GM19395 (cell line): Measurements from ENCODE around the gene PBXIP1.

Source experiments
- ATAC-seq: cut with Tn5 transposase; IDR thresholded peaks from one replicate; pipeline ENCODE4 v1.9.1; 2021; ENCODE audit warnings: mild to moderate bottlenecking, moderate library complexity; ENCODE audit not compliant: unreplicated experiment

The PBXIP1 gene, protein sequence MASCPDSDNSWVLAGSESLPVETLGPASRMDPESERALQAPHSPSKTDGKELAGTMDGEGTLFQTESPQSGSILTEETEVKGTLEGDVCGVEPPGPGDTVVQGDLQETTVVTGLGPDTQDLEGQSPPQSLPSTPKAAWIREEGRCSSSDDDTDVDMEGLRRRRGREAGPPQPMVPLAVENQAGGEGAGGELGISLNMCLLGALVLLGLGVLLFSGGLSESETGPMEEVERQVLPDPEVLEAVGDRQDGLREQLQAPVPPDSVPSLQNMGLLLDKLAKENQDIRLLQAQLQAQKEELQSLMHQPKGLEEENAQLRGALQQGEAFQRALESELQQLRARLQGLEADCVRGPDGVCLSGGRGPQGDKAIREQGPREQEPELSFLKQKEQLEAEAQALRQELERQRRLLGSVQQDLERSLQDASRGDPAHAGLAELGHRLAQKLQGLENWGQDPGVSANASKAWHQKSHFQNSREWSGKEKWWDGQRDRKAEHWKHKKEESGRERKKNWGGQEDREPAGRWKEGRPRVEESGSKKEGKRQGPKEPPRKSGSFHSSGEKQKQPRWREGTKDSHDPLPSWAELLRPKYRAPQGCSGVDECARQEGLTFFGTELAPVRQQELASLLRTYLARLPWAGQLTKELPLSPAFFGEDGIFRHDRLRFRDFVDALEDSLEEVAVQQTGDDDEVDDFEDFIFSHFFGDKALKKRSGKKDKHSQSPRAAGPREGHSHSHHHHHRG

GRCh38 chr1:154955718-154956543, at the start of gene PBXIP1:
Gene PBXIP1 (minus strand): TSS chr1:154956099. CDS start chr1:154953721, 2,378 bp downstream.
- peak; percentile 69 for ATAC-seq

GRCh38 chr1:155005076-155006011, 49.4 kb upstream of the PBXIP1 start:
- ATAC-seq: no peak

- no peak for ATAC-seq
These were observed 48.6 kb upstream of the PBXIP1 start for GRCh38 chr1:155004352-155005075.

DNA sequence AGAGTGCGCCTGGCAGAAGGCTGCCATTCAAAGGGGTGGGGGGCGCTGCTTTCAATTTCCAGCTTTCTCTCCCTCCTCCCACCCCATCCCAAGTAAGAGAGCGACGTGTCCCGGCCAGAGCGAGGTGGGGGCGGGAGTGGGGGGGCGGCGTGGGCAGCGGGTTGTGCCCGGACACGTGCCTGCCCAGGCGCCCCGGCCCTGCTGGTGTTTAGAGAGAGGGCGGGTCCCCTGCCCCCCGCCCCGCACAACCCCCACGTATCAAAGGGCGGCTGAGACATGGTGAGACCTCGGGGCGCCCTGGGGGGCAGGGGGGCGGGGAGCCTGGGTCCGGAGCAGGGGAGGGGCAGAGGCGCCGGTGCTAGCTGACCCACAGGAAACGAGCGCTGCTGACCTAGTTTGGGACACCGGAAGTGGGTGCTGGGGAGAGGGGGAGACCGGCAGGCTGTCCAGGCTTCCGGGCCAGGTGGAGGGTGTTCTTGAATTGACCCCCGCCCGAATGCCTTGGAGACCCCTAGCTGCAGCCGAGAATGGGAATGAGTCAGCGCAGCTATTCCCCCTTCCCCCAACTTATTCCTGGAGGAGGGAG, 48.0 kb upstream of the PBXIP1 start:
- ATAC-seq: no peak

- no peak for ATAC-seq
These were observed 47.4 kb upstream of the PBXIP1 start for GRCh38 chr1:155003227-155003765.

DNA sequence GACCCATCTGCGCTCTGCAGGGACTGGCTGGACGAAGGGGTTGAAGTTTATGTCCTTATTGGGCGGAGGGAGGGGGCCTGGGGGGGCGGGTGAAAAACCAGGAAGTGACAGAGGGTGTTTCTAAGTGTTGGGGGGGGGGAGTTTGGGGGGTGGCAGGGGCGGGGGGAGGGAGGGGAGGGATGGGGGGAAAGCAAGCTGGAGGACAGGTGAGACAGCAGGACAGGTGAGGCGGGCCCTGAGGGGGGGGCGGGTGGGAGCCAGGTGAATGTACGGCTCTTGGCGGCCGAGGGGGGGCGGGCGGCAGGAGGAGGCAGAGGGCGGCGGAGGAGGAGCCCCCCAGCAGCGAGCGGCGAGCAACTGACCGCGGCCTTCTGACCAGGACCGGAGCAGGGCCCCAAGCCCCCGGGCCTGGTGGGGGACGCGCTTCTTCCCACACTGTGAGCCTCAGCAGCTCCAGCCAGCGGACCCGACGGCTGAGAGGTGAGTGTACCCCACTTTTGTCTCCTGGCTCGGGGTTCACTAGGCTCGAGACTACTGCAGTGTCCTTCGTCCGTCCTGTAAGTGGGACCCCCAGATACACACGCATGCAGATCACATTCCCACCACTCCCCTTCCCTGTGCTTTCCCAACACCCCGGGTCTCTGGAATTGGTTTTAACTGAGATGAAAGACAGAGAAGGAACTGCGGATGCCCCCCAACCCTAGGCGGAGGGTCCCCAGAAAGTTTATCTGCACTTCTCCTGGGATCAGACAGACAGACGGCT, 46.7 kb upstream of the PBXIP1 start, which contains the start of gene ZBTB7B:
Gene ZBTB7B (plus strand): TSS at position 339 of the 763 bp plus-strand sequence. CDS start 11,859 bp downstream, outside the sequence.
- no peak for ATAC-seq

DNA sequence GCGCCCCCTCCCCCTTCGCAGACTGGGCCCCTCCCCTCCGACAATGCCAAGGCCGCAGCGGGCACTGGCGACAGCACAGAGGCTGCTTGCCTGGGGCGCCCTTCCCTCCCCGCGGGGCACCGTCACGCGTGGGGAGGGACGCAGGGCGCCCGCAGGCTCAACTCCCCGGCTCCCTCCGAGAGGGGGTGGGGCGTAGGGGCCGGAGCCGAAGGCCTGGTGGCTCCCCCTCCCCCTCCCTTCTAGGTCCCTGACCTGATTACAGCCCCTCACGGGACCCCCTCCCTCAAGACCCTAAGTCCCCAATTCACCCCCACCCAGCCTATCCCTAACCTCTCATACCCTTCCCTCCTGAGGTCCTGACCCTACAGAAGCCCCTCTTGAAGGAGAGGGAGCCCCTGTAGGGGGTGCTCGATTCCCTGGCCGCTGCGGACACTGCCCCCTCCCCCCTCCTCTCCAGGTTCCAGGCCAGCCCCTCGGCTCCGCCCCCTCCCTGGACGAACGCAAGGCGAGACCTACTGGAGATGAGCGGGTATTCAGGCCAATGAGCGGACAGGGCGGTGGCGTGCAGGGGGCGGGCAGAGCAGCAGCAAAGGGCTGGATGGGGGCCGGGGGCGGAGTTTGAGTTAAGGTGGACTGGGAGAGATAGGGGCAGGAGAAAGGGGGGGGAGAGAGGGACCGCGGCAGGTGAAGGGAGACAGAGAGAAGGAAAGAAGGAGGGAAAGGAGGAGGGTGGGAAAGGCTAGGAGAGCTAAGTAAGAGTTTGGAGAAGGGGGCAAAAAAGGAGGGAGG, 46.0 kb upstream of the PBXIP1 start:
- ATAC-seq: peak; percentile 42

- no peak for ATAC-seq
These were observed 45.5 kb upstream of the PBXIP1 start for GRCh38 chr1:155001425-155001674.

DNA sequence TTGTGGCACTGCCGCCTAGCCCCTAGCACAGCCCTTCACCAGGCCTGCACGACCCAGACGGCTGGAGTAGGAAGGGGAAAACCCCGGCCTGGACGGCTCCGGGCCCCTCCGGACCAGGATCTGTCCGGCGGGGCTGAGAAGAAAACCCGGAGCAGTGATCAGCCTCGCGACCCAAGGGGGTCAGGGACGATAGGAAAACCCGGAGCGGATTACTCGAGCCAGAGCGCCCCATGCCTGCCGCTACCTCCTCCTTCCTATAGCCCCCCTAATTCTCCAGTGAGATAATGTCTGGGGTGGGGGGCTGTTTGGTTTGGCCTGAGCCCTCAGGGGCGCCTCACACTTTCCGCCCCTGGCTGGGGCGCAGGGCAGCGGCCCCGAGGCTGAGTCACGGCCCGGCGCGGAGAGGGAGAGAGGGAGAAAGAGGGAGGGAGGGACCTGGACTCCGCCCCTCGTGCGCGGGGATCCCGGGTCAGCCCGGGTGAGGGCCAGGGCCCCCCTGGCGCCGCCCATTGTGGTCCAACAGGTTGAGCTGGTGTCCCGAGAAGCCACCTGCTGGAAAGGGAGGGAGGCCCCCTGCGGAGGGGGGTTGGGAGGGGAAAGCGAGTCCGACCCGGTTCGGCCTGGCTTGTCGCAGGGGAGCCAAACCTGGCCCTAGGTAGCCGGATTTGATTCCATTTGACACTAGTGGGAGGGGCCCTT, 45.0 kb upstream of the PBXIP1 start:
- peak; percentile 46 for ATAC-seq

GRCh38 chr1:155000411-155000725, 44.5 kb upstream of the PBXIP1 start:
- no peak for ATAC-seq

DNA sequence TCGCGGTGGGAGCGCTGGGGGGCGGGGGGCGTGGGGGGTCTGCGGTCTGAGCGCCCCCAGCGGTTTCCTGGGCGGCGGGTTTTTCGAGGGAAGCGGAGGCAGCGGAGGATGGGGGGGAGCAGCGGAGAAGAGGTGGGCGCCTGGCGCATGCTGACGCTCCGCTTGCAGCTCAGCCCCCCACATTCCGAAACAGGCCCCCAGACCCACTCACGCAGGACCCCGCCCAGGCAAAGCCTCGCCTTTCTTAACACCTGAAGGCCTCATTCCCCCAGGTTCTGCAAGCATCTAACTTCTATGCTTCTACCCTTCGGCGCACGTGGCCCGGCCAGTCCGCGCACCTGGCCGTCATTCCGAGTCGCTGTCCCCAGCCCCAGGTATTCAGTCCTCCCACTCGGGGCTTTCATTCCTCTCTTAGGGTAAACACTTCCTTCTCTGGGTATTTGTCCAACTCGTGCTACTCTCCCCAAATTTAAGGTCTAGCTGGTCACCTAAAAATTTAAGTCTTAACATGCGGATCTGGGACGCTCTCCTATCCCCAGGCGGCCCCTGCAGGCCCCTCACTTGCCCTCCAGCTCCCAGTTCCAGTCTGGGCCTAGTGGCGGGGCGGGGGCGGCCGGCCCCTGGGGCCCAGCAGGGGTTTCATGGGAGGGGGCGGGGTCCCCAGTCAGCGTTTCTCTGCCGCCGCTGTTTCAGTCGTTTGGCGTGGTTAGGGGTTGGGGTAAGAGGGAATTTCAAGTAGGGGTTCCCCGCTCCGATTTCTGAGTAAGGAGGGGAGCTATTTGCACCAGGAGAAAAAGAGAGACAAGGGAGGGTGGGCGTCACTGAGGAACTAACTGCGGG, 43.9 kb upstream of the PBXIP1 start:
- no peak for ATAC-seq

GRCh38 chr1:154998818-154999570, 43.1 kb upstream of the PBXIP1 start:
- ATAC-seq: no peak

DNA sequence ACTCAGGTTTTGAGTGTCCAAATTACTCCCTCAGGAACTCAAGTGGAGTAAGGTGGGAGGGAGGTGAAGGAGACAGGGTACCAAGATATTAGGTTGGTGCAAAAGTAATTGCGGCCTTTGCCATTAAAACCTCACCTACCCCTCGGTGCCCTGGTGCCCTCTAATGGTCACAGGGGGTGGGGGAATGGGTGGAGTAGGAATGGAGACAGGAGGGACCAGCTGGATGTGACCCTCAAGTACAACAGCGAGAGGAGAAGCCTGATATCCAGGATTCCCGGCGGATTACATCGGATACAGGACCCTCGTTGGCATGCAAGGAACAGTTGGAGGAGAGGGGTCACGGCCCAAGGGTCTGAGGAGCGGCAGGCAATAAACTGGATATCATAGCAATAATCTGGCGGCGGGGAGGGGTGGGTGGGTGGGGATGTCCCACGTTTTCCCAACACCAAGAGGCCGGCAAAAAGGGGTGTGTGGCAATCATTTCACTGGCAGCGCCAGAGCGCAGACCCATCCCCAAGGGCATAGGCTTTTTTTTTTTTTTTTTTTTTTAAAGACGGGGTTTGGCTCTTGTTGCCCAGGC, 42.4 kb upstream of the PBXIP1 start:
- ATAC-seq: no peak

DNA sequence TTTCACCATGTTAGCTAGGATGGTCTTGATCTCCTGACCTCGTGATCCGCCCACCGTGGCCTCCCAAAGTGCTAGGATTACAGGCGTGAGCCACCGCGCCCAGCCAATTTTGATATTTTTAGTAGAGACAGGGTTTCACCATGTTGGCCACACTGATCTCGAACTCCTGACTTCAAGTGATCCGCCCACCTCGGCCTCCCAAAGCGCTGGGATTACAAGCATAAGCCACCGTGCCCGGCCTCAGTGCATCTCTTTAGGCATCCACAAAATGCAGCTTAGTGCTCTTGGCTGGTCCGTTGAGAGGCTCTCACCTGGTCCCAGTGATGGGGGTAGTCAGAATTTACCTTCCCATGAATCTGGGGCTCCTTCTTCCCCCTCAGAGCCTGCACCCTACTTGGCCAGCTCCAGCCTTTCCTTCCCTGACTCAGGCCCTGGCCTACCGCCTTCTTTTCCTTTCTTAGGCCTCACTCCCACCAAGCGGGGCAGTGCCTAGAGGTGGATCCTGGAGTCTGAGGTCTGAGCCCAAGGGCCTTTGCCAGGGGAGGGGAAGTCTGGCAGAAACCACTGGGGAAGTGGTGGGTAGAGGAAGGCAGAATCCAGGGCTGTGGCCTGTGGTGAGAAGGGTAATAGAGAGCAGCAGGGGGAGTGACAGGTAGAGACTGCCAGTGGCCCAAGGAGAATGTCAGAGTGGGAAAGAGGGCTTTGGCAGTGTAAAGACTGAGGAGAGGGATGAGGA, 41.2 kb upstream of the PBXIP1 start:
- no peak for ATAC-seq
